Measurements from ENCODE around the gene SH2D1A. TPM values are rescaled to one million over a fixed set of nuclear protein-coding genes. Genes with fewer than 3 reads are reported as not detected.

Gene SH2D1A
- total and polyA plus RNA-seq, 10 donors = 3.8 to 19.5 (median 11.0) TPM

DNA sequence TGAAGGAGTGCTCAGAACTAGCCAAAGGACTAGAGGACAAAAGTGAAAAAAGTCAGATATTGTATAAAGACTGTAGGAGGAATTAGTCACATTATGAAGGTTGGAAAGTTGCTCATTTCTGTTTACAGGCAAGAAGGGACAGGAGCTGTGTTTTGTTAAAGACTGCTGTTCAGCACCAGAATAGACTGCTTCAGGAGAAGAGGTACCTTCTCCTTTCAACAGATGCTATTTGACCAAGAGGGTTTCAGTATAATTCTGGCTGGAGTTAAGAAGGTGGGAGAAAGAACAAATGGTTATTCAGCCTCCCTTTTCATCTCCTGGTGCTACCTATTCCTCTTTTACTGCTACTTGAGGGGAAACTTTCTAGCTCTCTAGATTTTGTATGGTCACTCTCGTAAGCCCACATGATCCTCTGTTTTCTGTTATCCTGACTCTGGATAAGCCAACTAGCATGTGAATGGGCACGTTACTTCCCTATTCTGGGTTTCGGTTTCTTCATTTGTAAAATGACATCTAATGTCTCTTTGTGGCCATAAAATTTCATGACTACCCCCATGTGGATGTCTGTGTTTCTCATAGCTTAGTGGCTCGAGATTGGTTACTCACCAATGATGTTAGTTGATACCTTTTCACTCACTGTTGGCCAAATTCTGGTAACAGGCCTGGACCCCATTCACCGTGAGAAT lies 68.9 kb downstream of the SH2D1A start:
- 64 to 80% (median 65%) methylated on average over 5 of the region's 5 CpGs for WGBS, 5 donors
- Histone ChIP-seq H3K36me3 (no peaks in the 10 kb centered on the region), H3K4me1 (no peaks in the 10 kb centered on the region), H3K27me3 (replicated peaks in 1 of 7) (no peaks in the 10 kb centered on the region), H3K4me3 (no peak overlapping the region), H3K27ac (no peak overlapping the region), H3K9me3 (no peaks in the 10 kb centered on the region)
- DNase-seq = no peak
- intact Hi-C loops (cut with DNase I; ENCODE audit: low total_unique reads) = no loop called here
- no peak for TF ChIP-seq POLR2AphosphoS5 (IDR thresholded peaks at IDR 0.05)
- TF ChIP-seq, protein P1, sequence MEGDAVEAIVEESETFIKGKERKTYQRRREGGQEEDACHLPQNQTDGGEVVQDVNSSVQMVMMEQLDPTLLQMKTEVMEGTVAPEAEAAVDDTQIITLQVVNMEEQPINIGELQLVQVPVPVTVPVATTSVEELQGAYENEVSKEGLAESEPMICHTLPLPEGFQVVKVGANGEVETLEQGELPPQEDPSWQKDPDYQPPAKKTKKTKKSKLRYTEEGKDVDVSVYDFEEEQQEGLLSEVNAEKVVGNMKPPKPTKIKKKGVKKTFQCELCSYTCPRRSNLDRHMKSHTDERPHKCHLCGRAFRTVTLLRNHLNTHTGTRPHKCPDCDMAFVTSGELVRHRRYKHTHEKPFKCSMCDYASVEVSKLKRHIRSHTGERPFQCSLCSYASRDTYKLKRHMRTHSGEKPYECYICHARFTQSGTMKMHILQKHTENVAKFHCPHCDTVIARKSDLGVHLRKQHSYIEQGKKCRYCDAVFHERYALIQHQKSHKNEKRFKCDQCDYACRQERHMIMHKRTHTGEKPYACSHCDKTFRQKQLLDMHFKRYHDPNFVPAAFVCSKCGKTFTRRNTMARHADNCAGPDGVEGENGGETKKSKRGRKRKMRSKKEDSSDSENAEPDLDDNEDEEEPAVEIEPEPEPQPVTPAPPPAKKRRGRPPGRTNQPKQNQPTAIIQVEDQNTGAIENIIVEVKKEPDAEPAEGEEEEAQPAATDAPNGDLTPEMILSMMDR (IDR thresholded peaks at IDR 0.05 in 8 of 11, conservative IDR thresholded peaks at IDR 0.05 in 3 of 11) = no peak
- TF ChIP-seq POLR2A (IDR thresholded peaks at IDR 0.05) = no peak

DNA sequence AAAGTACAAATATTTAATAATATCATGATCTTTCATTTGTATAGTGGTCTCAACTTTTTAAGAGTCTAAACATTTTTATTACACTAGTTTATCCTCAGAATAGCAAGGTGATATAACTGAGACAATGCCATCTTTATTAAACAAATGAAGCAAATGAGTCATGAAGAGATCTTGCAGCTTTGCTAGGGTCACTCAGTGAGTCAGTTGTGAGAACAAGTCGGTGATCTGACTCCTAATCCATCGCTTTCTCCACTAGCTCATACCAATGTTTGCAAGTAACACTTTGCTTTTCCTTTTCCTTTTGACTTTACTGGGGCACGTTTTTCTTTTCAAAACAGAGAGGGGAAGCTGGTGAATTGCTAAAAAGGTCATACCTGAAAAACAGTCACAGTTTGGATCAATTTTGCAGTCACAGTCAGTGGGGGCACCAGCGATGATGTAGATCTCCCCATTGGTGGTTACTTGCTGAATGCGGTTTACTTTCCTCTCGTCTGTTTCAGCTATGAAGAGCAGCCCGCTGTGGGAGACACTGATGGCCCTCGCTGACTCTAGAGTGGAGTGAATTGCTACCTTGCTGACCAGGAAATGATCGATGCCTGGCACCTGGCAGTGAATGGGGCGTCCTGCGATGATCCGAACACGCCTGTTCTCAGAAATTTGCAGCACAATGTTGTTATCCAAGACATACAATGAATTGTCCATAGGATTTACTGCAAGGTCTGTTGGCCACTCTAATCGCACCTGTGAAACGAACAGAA lies 75.7 kb downstream of the SH2D1A start:
- 69 to 91% (median 89%) methylated on average over 15 of the region's 15 CpGs for WGBS, 5 donors
- Histone ChIP-seq H3K27me3 (replicated peaks in 1 of 7) (no peaks in the 10 kb centered on the region), H3K27ac (no peak overlapping the region), H3K9me3 (peaks cover 0 to 12% (median 0%) of the 10 kb centered on the region in 8 donors), H3K36me3 (no peaks in the 10 kb centered on the region), H3K4me3 (no peak overlapping the region), H3K4me1 (no peaks in the 10 kb centered on the region)
- no peak for DNase-seq
- TF ChIP-seq POLR2AphosphoS5 (IDR thresholded peaks at IDR 0.05) (no peak), POLR2A (IDR thresholded peaks at IDR 0.05) (no peak)
- TF ChIP-seq, protein P1 (IDR thresholded peaks at IDR 0.05 in 8 of 11, conservative IDR thresholded peaks at IDR 0.05 in 3 of 11) = no peak
- intact Hi-C loops (cut with DNase I; ENCODE audit: low total_unique reads) = no loop called here

Small RNA genes within 50 kb of the gene (small RNA-seq; reads per million reads assigned to genes)
- 0 reads per million in 4 donors for gene AL022718.1

Other genes with a start within 250 kb of the SH2D1A start
- not detected for gene TEX13D, start 13.9 kb upstream of the SH2D1A start, total RNA-seq
- gene TEX13D, start 13.9 kb upstream of the SH2D1A start, polyA plus RNA-seq = under 1 TPM in 2 of 3 donors, not detected in 1; 0.03 to 0.07 TPM

All from spleen (tissue), 11 donors.